MM.1S (cell line): Measurements from ENCODE around the gene RBFOX1.

Source experiments
- EZH2 ChIP-seq: fragments of 300-600 bp; sonication (generic); optimal IDR thresholded peaks from 2 replicates; pipeline ENCODE3; 2017; ENCODE audit warnings: low read depth, mild to moderate bottlenecking, antibody characterized with exemption, low read length, mixed read lengths
- EZH2phosphoT487 ChIP-seq: fragments of 300-600 bp; sonication (generic); IDR thresholded peaks from 2 replicates; pipeline ENCODE4 v1.6.1; 2018; ENCODE audit warnings: antibody characterized with exemption, low read length
- TF ChIP-seq, protein P1 (sequence below): fragments of 300-600 bp; sonication (generic); IDR thresholded peaks from 2 replicates; pipeline ENCODE4 v1.5.1; 2016; ENCODE audit warnings: antibody characterized with exemption, low read length, mixed read lengths

- TF ChIP-seq EZH2: no peak
- TF ChIP-seq, protein P1, sequence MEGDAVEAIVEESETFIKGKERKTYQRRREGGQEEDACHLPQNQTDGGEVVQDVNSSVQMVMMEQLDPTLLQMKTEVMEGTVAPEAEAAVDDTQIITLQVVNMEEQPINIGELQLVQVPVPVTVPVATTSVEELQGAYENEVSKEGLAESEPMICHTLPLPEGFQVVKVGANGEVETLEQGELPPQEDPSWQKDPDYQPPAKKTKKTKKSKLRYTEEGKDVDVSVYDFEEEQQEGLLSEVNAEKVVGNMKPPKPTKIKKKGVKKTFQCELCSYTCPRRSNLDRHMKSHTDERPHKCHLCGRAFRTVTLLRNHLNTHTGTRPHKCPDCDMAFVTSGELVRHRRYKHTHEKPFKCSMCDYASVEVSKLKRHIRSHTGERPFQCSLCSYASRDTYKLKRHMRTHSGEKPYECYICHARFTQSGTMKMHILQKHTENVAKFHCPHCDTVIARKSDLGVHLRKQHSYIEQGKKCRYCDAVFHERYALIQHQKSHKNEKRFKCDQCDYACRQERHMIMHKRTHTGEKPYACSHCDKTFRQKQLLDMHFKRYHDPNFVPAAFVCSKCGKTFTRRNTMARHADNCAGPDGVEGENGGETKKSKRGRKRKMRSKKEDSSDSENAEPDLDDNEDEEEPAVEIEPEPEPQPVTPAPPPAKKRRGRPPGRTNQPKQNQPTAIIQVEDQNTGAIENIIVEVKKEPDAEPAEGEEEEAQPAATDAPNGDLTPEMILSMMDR: no peak
- TF ChIP-seq EZH2phosphoT487: no peak
Measured at GRCh38 chr16:7492122-7492521, 159.5 kb downstream of the RBFOX1 start.
